Raji (cell line): ENCODE measurements around the gene RANBP9.
A peak's percentile ranks its signal among the peaks of the same experiment; 100 is the strongest.

Experiments used
- POLR2A ChIP-seq: IDR thresholded peaks from 2 replicates; pipeline ENCODE4 v1.6.1; 2011; ENCODE audit warnings: low read depth, low read length, control low read depth; ENCODE audit not compliant: insufficient read depth

The RANBP9 gene

DNA sequence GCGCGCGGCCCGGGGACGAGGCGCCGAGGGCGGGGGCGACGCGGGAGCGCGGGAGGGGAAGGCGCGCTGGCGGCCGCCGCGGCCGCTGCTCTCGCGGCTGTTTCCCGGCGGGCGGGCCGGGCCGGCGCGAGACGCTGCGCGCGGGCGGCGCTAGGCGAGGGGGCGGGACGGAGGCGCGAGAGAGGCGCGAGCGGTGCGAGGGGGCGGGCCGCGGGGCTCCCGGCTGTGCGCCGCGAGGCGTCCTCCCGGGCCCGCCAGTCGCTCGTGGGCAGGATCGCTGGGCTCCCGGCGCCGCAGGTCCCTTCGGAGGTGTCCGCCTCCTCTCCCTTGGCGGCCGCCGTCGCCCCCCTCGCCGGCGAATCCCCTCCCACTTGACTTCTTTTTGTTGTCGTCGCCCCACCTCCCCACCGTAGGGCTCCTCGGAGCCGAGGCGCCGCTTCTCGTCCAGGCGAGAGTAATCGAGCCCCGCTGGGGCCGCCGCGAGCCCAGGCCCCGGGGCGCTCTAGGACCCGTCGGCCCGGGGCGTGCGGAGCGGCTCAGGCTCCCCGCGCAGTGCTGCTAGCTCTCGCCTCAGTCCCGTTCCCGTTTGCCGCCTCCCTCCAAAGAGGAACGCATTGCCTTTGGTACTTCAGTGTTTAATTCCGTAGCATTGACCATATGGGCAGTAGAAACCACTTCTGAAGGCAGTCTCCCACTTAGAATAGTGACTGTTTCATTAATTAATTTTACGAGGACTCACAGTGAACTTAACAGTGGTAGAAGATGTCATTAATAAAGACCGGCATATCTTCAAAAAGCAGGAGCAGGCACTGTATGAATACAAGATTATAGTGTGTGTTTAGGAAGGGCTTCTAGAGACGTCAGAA is at the start of gene RANBP9:
Gene RANBP9 (minus strand): TSS at position 103 of the 866 bp plus-strand sequence. CDS start 330 bp downstream, outside the sequence.
- TF ChIP-seq POLR2A, result peak; percentile 75

DNA sequence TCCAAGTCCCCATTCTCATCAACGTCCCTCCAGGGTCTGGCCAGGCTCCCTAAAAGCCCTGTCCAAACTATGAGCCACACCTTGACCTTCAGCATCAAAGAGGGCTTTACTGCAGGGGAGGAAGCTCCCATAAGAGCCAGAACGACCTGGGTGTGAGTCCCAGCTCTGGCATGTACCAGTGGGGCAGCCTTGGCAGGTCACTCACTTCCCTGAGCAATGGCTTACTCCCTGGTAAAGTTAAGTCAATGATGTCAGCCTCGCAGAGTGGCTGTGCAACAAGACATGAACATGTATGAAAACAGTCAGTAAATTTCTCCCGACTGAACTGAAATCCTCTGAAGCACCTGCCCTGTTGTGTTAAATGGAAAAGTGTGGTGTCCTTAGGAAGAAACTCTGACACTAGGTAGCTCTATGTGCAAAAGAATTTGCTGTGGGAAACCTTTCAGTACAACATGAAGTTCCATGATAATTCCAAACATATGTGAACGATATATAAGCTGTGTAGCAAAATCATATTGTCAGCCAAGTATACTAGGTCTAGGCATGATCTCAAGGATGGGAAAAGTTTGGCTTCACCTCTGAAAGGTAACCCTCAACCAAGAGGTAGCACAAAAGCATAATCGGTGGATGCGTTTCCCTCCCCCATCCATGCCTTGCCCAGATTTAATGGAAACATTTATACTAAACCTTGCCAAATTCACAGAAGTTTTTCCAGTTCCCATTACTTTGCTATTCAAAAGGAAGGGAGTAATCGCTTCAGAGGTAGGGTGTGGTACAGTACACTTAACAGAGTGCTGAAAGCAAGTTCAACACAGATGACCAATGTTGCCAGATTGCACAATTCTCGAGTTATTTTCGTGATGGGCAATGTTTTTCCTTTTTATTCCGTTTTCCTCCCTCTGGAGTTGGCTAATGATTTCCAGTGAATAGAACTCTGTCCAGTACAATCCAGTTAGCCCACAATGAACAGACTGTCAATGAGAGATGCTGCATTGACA is 49.0 kb upstream of the RANBP9 start:
- no peak for TF ChIP-seq POLR2A

DNA sequence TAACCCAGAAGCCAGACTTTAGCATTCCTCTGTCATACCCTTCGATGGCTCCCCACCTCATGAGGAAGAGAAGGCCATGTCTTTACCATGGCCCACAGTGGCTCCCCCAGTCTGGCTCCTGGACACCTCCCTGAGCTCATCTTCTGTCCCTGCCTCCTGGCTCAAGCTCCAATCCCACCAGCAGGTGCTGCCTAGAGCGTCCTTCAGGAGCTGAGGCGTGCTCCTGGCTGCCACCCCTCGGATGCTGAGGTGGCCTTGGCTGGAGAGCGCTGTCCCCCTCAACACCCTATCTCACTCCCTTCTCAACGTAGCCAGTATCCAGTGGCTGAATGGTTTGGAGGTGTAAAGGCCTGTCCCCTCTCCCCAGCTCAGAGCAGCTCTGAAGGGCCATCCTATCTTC is 47.4 kb upstream of the RANBP9 start:
- TF ChIP-seq POLR2A, result no peak

DNA sequence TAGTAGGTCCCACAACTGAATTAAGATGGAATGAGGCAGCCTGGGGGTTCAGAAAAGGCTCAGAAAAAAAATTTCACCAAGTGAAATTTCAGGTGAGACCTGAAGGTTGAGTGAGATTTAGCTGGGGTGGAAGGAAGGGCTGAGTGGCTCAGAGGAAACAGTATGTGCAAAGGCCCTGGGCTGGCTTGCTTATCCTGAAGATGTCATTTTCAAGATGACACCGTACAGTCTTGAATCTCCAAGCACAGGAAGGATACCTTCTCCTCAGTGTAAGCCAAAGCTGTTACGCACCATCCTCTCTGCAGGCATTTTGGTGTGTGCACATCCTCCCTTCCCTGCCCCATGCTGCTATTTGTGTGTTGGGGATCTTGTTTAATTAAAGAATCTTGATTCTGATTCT is 43.0 kb upstream of the RANBP9 start:
- no peak for TF ChIP-seq POLR2A

DNA sequence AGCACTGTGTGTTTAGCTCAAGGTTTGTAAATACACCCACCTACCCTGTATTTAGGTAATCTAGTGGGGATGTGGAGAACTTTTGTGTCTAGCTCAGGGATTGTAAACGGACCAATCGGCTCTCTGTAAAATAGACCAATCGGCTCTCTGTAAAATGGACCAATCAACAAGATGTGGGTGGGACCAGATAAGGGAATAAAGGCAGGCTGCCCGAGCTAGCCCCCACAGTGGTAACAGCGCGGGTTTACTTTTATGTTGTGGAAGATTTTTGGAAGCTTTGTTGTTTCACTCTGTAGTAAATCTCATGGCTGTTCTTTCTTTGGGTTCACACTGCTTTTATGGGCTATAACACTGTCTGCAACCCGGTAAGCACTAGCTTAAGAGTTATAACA is 32.1 kb upstream of the RANBP9 start:
- TF ChIP-seq POLR2A, result no peak

DNA sequence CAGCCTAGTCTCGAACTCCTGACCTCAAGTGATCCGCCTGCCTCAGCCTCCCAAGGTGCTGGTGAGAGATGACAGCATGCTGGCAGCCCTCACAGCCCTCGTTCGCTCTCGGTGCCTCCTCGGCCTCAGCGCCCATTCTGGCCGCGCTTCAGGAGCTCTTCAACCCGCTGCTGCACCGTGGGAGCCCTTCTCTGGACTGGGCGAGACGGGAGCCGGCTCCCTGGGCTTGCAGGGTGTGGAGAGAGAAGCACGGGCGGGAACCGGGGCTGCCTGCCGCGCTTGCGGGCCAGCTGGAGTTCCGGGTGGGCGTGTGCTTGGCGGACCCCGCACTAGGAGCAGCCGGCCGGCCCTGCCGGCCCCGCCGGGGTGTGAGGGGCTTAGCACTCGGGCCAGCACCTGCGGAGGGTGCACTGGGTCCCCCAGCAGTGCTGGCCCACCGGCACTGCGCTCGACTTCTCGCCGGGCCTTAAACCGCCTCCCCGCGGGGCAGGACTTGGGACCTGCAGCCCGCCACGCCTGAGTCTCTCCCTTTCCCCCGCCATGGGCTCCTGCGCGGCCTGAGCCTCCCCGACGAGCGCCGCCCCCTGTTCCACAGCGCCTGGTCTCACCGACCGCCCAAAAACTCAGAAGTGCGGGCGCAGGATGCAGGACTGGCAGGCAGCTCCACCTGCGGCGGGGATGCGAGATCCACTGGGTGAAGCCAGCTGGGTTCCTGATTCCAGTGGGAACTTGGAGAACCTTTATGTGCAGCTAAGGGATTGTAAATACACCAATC is 31.5 kb upstream of the RANBP9 start:
- no peak for TF ChIP-seq POLR2A

DNA sequence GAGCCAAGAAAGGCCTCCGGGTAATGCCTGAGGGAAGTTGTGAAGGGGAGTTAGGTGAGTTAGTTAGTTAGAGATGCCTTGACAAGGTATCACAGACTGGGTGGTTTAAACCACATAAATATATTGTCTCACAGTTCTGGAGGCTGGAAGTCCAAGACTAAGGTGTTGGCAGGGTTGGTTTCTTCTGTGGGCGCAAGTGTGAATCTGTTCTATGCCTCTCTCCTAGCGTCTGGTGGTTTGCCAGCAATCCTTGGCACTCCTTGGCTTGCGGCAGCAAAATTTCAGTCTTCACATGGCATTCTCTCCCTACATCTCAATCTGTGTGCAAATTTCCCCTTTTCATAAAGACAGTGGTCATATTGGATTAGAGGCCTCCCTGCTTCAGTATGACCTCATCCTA is 29.7 kb upstream of the RANBP9 start:
- no peak for TF ChIP-seq POLR2A

DNA sequence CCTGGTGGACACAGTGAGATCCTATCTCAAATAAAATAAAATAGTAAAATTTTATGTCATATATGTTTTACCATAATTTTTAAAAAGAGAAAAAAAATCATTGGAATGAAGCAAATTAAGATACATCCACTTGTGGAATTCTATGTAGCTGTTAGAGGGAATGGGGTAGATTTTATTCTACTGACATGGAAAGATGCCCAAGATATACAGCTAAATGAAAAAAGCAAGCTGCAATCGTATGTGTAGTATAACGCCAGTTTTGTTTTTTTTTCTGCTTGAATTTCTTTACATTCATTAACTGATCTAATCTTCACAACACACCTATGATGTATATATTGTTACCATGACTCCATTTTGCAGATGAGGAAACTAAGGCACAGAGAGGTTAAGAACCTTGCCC is 23.4 kb upstream of the RANBP9 start:
- TF ChIP-seq POLR2A, result no peak

DNA sequence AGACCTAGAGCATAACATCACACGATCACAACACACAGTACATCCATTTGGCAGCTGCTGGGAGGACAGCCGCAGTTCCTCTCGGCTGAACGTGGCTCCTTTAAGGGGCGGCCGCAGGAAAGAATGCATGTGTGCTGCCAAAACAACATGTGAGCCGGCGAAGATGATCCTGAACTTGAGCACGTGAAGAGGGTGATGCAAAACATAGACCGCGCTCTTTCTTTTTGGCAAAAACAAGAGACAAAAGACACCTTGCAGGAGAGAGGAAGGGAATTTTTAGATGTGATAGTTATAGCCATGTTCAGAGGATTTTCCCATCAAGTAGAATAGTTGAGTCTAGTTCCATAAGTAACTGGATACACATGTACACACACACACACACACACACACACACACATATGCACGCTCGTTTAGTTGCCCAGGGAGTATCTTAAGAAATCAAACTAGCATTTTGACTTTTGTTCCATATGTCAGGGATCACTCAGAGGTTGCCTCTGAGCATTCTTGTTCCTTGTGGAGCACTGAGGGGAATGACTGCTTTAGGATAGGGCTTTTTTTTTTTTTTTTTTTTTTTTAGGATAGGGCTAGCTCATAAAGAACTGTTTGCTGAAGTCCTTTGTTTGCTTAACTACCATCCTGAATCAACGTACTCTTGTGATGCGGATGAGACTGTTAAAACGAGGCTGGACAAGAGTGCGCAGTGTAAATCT is 21.7 kb upstream of the RANBP9 start:
- TF ChIP-seq POLR2A, result no peak

DNA sequence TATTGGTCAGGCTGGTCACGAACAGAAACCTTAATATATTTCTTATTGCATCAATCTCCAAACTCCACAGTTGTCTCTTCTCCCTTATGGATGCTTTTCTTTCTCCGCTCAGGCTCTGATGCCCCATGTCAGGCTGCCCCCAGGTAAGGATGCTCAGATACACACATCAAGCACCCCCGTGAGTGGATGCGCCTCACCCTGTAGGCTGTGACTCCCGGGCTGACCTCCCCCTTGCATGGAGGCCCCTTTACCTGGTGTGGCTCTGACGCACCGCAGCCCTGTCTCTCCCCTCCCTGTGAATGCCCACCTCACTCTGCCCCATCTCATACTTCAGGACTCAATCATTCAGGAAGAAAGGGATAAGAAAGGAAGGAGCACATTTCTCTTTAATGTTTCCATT is 19.1 kb upstream of the RANBP9 start:
- no peak for TF ChIP-seq POLR2A

DNA sequence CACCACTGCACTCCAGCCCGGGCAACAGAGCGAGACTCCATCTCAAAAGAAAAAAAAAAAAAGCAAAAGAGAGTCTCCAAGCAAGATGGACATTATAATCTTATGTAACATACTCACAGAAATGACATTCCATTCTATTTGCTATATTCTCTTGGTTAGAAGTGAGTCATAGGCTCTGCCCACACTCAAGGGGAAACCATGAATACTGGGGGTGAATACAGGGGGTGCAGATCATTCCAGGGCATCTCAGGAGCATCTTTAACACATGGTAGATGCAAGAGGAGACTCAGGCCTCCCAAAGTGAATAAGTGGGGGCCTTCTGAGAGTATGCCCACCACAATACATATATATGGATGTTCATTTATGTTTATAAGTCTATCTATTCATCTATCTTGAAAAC is 18.3 kb upstream of the RANBP9 start:
- TF ChIP-seq POLR2A, result no peak

DNA sequence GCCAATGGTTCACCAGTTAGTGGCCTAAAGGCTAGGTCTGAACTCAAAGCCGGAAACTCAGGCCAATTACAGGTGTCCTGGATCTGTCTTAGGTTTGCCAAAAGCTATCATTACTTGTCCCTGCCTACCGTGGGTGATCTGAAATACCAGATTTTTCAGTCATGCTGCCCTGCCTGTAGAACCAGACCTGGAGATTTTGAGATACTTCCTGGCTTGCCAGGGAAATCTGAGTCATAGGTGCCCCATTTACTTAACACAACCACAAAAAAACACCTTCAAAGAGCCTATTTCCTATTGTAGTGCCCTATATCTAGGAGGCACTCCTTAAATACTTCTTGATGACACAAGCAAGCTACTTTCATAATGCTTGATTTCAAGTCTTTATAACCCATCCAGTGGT is 13.9 kb upstream of the RANBP9 start:
- no peak for TF ChIP-seq POLR2A

DNA sequence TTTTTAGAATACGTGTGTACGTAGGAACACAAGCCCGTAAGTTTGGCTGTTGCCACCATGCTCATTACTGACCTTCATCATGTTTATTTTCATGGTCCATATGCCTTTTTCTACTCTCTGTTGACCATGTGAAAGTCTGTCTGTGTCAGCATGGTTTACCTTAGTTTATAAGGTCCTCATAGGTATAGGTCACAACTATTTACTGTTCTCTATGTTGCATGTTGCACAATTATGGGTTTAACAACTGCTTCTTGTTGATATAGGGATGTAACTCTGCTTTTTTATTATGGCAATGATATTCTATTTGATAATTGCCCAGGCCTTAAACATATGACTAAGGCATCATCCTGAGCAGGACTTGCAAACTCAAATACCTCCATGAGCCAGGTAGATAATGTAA is 13.4 kb upstream of the RANBP9 start:
- TF ChIP-seq POLR2A, result no peak

DNA sequence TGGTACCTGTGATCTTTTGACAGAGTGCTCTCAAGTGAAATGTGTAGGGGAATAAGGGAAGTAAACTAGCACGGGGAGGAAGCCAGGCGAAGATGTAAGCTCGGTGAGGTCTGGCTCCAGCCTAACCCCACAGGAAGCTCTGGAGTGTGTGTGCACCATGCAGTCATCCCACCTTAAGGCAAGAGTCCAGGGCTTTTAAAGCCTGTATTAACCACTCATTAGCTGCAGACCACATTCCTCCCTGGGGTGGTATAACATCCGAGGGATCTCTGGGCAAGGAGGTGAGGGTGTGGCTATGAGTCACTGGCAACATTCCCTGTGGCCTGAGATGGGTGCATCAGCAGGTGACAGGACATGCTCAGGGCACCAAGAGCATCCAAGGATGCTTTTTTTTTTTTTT is 12.5 kb upstream of the RANBP9 start:
- no peak for TF ChIP-seq POLR2A

DNA sequence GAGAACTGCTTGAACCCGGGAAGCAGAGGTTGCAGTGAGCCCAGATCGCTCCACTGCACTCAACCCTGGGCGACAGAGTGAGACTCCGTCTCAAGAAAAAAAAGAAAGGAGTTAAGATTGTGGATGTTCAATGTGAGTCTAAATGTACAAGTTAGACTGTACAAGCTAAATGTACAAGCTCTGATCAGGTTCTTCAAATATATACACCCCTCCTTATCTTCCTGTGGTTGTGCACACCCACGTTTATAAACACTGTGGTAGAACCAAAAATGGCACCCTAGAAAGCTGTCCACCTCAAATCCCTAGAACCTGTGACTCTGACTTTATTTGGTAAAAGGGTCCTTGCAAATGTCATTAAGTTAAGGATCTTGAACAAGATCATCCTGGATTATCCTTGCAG is 11.2 kb upstream of the RANBP9 start:
- no peak for TF ChIP-seq POLR2A

DNA sequence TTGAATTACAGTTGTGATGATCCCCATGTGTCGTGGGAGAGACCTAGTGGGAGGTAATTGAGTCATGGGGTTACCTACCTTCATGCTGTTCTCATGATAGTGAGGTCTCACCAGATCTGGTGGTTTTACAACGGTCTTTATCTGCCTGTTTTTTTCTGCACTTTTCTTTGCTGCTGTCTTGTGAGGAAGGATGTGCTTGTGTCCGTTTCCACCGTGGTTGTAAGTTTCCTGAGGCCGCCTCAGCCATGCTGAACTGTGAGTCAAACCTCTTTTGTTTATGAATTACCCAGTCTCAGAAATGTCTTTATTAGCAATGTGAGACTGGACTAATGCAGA is 6.5 kb upstream of the RANBP9 start:
- TF ChIP-seq POLR2A, result no peak
